ENCODE results near the gene CHMP6. TPM values are rescaled to one million over a fixed set of nuclear protein-coding genes. Genes with fewer than 3 reads are reported as not detected.

CHMP6 gene
- total and polyA plus RNA-seq, 10 donors = 23.0 to 41.1 (median 30.8) TPM

GRCh38 chr17:80944326-80944725 is 47.3 kb upstream of the CHMP6 start:
- intact Hi-C loops (cut with DNase I; ENCODE audit: low total_unique reads) = no loop called here
- WGBS, 5 donors = 85 to 96% (median 91%) methylated on average over 9 of the region's 9 CpGs
- no peaks in the 10 kb centered on the region for H3K27me3 ChIP-seq (replicated peaks in 1 of 7)
- peak; percentile 33 for DNase-seq
- H3K4me3 ChIP-seq = no peak overlapping the region
- peaks cover 0 to 84% (median 29%) of the 10 kb centered on the region in 6 donors for H3K36me3 ChIP-seq
- H3K27ac ChIP-seq = no peak overlapping the region
- H3K4me1 ChIP-seq = peaks cover 0 to 55% (median 38%) of the 10 kb centered on the region in 6 donors
- TF ChIP-seq CTCF (IDR thresholded peaks at IDR 0.05 in 8 of 11, conservative IDR thresholded peaks at IDR 0.05 in 3 of 11) (no peak), POLR2A (IDR thresholded peaks at IDR 0.05) (no peak), POLR2AphosphoS5 (IDR thresholded peaks at IDR 0.05) (no peak)
- peaks cover 0 to 5% (median 0%) of the 10 kb centered on the region in 8 donors for H3K9me3 ChIP-seq

GRCh38 chr17:80945736-80946135 is 45.9 kb upstream of the CHMP6 start:
- 89 to 96% (median 92%) methylated on average over 17 of the region's 17 CpGs for WGBS, 5 donors
- Histone ChIP-seq H3K36me3 (peaks cover 0 to 86% (median 37%) of the 10 kb centered on the region in 6 donors), H3K4me3 (no peak overlapping the region), H3K27me3 (replicated peaks in 1 of 7) (no peaks in the 10 kb centered on the region), H3K9me3 (peaks cover 0 to 5% (median 0%) of the 10 kb centered on the region in 8 donors), H3K27ac (no peak overlapping the region), H3K4me1 (peaks cover 0 to 42% (median 29%) of the 10 kb centered on the region in 6 donors)
- peak; percentile 50 for DNase-seq
- intact Hi-C loops (cut with DNase I; ENCODE audit: low total_unique reads) = no loop called here
- TF ChIP-seq POLR2AphosphoS5 (IDR thresholded peaks at IDR 0.05) (no peak), CTCF (IDR thresholded peaks at IDR 0.05 in 8 of 11, conservative IDR thresholded peaks at IDR 0.05 in 3 of 11) (no peak), POLR2A (IDR thresholded peaks at IDR 0.05) (no peak)

GRCh38 chr17:80946449-80946848 is 45.2 kb upstream of the CHMP6 start:
- intact Hi-C loops (cut with DNase I; ENCODE audit: low total_unique reads) = no loop called here
- peaks cover 0 to 86% (median 43%) of the 10 kb centered on the region in 6 donors for H3K36me3 ChIP-seq
- TF ChIP-seq POLR2A (IDR thresholded peaks at IDR 0.05) (no peak), POLR2AphosphoS5 (IDR thresholded peaks at IDR 0.05) (no peak), CTCF (IDR thresholded peaks at IDR 0.05 in 8 of 11, conservative IDR thresholded peaks at IDR 0.05 in 3 of 11) (no peak)
- peaks cover 0 to 5% (median 0%) of the 10 kb centered on the region in 8 donors for H3K9me3 ChIP-seq
- peaks cover 0 to 35% (median 23%) of the 10 kb centered on the region in 6 donors for H3K4me1 ChIP-seq
- WGBS, 5 donors = 96 to 98% (median 96%) methylated on average over 8 of the region's 8 CpGs
- peak; percentile 17 for DNase-seq
- no peak overlapping the region for H3K27ac ChIP-seq
- H3K27me3 ChIP-seq (replicated peaks in 1 of 7) = no peaks in the 10 kb centered on the region
- no peak overlapping the region for H3K4me3 ChIP-seq

- H3K4me3 ChIP-seq = no peak overlapping the region
- H3K27me3 ChIP-seq (replicated peaks in 1 of 7) = no peaks in the 10 kb centered on the region
- 90 to 96% (median 93%) methylated on average over 19 to 21 of the region's 21 CpGs for WGBS, 5 donors
- H3K9me3 ChIP-seq = peaks cover 0 to 5% (median 0%) of the 10 kb centered on the region in 8 donors
- H3K36me3 ChIP-seq = peaks cover 0 to 86% (median 43%) of the 10 kb centered on the region in 6 donors
- H3K27ac ChIP-seq = no peak overlapping the region
- H3K4me1 ChIP-seq = peaks cover 0 to 26% (median 15%) of the 10 kb centered on the region in 6 donors
- peak; percentile 47 for DNase-seq
- no peak for TF ChIP-seq POLR2A (IDR thresholded peaks at IDR 0.05)
- no peak for TF ChIP-seq CTCF (IDR thresholded peaks at IDR 0.05 in 8 of 11, conservative IDR thresholded peaks at IDR 0.05 in 3 of 11)
- TF ChIP-seq POLR2AphosphoS5 (IDR thresholded peaks at IDR 0.05) = no peak
- intact Hi-C loops (cut with DNase I; ENCODE audit: low total_unique reads) = no loop called here
Measured at GRCh38 chr17:80947200-80947940, 44.3 kb upstream of the CHMP6 start.
